T-helper 9 cell (primary cell): ENCODE data around the gene LRP4.
A peak's percentile ranks its signal among the peaks of the same experiment; 100 is the strongest.
"Not testable (repeated sequence)": the region's sequence is repeated elsewhere in the genome, so short reads cannot be mapped to it uniquely, and the experiment has no call there.

ENCODE experiments used
- DNase-seq: peaks from one replicate; pipeline ENCODE4 v3.0.0-alpha.2; 2020
- total RNA-seq, 2 donors: gene quantifications; one replicate each; lab custom pipeline; 2026; lab: John Stamatoyannopoulos, UW

Gene LRP4, protein sequence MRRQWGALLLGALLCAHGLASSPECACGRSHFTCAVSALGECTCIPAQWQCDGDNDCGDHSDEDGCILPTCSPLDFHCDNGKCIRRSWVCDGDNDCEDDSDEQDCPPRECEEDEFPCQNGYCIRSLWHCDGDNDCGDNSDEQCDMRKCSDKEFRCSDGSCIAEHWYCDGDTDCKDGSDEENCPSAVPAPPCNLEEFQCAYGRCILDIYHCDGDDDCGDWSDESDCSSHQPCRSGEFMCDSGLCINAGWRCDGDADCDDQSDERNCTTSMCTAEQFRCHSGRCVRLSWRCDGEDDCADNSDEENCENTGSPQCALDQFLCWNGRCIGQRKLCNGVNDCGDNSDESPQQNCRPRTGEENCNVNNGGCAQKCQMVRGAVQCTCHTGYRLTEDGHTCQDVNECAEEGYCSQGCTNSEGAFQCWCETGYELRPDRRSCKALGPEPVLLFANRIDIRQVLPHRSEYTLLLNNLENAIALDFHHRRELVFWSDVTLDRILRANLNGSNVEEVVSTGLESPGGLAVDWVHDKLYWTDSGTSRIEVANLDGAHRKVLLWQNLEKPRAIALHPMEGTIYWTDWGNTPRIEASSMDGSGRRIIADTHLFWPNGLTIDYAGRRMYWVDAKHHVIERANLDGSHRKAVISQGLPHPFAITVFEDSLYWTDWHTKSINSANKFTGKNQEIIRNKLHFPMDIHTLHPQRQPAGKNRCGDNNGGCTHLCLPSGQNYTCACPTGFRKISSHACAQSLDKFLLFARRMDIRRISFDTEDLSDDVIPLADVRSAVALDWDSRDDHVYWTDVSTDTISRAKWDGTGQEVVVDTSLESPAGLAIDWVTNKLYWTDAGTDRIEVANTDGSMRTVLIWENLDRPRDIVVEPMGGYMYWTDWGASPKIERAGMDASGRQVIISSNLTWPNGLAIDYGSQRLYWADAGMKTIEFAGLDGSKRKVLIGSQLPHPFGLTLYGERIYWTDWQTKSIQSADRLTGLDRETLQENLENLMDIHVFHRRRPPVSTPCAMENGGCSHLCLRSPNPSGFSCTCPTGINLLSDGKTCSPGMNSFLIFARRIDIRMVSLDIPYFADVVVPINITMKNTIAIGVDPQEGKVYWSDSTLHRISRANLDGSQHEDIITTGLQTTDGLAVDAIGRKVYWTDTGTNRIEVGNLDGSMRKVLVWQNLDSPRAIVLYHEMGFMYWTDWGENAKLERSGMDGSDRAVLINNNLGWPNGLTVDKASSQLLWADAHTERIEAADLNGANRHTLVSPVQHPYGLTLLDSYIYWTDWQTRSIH (N-terminal part only)
- total RNA-seq: 0 to 0.21 reads per million in 2 donors

DNA sequence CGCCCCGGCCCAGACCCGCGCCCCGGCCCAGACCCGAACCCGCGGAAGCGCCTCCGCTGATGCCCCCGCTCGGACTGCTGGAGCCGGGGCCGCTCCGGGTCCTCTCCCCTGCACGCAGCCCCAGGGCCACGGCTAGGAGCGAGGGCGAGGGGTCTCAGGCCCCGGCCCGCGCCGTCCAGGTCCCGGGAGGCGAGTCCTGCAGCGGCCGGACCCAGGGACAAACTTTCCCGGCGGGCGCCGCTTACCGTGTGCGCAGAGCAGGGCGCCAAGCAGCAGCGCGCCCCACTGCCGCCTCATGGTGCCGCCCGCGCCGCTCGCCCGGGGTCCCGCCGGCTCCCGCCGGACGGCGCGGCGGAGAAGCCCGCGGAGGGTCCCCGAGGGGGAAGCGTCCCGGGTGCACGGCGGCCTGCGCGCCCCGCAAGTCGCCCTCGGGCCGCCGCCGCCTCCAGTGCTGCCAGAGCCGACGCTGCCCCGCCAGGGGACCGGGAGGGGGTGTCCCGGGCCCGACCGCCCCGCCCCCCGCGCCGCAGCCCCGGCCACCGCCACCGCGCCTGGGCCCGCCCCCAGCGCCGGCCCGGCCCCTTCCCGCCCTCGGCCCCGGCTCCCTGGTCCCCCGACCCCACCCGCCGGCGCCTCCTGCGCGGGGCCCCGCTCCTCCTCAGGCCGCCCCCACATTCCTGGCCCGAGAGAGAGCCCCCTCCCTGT is at the start of gene LRP4:
TSS of gene LRP4 (minus strand) at position 468 of the 705 bp plus-strand sequence. CDS start at position 297, 171 bp downstream.
- DNase-seq: peak; percentile 31

DNA sequence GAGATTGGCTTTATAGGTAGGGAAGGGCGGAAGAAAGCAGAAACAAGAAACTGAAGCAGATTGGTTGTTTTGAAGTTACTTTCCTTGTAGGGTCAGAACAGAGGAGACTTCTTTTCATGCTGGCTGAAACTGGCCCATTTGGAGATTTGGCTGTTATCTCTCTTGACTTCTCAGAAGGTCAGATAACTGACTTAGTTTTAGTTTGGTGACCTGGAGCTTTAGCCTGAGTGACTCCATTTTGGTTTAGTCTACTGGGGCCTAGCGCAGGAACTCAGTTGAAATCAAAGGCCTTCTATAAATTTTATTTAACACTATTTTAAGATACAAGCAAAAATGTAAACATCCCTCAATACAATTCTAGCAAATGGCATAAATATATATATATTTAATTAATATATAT is 49.6 kb upstream of the LRP4 start:
- no peak for DNase-seq

DNA sequence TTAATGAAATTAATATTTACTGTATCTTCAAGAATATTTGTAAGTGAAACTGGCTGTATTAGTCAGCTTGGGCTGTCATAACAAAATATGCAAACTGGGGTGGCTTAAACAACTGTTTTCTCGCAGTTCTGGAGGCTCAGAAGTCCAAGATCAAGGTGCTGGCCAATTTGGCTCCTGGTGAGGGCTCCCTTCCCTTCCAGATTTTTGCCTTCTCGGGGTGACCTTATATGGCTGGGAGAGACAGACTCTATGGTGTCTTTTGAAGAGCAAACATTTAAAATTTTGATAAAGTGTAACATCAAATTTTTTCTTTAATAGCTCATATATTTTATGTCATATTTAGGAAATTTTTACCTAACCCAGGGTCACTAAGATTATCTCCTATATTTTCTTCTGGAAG is 48.4 kb upstream of the LRP4 start:
- no peak for DNase-seq

DNA sequence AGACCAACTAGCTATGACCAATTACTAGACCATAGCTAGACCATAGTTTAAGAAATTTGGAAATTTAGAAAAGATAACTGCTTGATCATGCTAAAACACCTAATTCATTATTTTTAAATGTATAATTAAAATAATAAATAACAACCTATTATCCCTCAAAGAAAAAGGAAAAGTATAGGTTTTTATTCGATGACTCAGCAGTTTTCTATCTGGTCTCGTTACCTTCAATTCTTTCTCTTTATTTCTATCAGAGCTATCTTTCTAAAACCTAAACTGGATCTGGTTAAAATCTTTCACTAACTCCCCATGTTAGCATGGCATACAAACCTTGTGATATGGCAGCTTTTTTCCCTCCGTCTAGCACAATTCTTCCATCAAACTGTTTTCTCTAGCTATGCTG is 45.5 kb upstream of the LRP4 start:
- no peak for DNase-seq

DNA sequence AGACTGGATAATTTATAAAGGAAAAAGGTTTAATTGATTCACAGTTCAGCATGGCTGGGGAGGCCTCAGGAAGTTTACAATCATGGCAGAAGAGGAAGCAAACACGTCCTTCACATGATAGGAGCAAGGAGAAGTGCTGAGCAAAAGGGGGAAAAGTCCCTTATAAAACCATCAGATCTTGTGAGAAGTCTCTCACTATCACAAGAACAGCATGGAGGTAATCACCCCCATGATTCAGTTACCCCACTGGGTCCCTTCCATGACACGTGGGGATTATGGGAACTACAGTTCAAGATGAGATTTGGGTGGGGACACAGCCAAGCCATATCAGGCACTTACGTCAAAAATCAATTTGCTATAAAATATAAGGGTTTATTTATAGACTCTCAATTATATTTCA is 43.5 kb upstream of the LRP4 start:
- DNase-seq: not testable (repeated sequence)

DNA sequence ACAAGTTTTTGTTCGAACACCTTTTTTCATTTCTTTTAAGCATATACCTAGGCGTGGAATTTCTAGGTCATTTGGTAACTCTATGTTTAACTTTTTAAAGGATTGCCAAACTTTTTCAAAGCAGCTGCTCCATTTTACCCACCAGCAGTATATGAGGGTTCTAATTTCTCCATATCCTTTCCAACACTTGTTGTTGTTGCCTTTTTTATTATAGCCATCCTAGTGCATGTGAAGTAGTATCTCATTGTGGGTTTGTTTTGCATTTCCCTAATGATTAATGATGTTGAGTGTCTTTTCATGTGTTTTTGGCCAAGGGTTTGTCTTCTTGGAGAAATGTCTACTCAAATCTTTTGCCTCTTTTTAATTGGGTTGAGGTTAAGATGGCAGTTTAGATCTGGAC is 42.7 kb upstream of the LRP4 start:
- no peak for DNase-seq

DNA sequence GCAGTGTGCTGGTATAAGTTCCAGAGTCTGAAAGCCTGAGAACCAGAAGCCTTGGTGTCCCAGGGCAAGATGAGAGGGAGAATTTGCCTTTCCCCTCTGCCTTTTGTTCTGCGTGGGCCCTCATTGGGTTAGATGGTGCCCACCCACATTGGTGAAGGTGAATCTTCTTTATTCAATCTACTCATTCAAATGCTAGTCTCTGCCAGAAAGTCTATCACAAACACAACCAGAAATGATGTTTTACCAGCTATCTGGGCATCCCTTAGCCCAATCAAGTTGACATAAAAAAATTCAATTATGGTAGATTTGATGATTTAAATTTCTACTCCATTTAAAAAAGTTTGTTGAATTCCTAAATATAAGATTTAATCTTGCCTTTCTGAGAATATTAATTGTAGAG is 40.4 kb upstream of the LRP4 start:
- no peak for DNase-seq

DNA sequence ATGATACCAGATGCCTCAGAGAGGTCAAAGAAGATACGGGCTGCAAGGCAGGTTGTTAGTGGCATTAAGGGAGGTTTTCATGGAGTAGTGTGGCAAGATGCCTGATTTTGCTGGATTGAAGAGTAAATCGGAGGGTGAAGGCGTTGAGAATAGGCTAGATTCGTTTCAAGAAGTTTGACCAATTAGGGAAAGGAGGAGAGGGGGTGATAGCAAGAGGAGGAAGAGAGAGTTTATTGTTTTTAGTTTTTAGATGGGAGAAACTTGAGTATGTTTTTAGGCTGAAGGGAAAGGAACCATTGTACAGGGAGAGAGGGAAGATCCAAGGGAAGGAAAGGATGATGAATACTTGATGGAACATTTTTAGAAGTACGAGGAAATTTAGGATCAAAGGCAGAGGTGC is 34.7 kb upstream of the LRP4 start:
- DNase-seq: no peak

DNA sequence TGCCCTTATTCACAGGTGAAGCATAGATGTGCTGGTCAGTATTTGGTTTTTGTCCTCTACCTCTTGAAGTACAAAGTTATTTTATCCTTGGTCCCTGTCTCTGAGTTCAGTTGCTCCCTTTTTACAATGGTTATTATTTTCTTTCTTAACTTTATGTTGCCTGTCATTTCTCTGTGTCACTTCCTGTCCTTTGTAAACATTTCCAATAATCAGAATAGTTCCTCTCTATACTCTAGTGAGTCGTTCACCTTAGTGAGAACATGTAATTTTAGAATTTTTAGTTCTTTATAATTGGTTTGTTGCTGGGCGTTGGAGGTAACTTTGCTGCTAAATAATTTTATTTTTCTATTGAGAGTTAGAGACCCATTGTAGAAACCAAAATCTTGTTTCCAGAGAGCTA is 34.2 kb upstream of the LRP4 start:
- DNase-seq: no peak

DNA sequence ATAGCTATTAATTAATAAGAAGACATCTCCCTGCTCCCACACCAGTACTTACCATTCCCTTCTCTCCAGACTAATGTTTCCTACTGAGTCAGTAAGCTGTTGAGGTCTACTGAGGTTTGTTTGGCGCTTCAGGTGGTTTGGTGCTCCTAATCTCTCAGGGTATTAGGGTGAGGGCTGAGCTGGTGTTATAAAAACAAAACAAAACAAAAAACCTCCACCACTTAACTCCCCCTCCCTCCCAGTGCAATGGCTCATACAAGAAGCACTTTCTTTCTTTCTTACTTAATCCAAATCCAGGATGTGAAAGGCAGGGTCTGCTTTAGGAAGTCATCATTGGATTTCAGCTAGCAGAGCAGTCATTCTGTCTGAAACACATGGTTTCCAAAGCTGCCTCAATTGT is 33.5 kb upstream of the LRP4 start:
- no peak for DNase-seq

DNA sequence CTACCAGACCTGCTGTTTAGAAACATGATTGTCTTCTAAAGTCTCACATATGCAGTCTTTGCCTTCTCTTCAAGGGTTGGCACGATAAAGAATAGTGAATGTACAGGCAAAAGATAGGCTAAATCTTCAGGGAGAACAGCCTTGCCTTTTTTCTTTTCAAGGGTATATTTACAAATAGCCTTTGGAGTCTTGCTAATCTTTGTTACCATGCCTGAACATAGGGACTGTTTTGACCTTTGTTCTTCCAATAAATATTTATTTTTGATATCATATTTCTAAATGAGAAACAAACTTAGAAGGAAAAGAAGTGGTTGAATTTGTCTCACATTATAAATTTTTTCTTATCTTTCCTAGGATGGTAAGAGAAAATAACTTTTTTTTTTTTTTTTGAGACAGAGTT is 30.9 kb upstream of the LRP4 start:
- DNase-seq: no peak

DNA sequence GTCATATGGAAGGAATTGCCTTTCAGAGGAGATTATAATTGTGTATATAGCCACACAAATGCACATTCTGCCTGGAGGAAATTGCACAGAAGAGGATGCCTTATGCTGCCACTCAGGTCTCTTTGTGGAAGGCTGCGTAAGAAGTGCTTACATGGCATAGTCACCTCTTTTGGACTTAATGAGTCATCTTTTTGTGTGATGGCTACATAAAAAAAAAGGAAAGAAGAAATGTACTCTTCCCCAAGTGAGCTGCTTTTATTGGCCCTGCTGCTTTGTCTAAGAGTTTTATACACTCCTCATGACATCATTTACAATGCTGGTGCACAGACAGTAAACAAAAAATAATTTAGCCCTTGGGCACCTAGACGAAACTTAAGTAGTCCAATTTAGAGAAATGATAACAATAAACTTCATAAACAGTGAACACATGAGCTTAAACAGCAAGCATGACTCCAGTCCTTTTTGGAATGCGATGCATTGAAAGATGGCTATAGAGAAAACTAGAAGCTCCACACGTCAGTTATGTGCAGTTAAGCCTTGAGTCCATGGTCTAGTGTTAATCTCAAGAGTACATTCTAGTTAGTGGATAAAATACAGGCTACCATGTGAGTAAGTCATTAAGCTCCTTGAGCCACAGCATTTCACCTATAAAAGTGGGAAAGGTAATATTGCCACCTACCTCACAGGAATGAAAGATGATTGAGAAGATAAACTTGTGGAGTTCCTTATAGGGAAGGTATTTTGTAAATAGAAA is 30.2 kb upstream of the LRP4 start:
- DNase-seq: no peak

DNA sequence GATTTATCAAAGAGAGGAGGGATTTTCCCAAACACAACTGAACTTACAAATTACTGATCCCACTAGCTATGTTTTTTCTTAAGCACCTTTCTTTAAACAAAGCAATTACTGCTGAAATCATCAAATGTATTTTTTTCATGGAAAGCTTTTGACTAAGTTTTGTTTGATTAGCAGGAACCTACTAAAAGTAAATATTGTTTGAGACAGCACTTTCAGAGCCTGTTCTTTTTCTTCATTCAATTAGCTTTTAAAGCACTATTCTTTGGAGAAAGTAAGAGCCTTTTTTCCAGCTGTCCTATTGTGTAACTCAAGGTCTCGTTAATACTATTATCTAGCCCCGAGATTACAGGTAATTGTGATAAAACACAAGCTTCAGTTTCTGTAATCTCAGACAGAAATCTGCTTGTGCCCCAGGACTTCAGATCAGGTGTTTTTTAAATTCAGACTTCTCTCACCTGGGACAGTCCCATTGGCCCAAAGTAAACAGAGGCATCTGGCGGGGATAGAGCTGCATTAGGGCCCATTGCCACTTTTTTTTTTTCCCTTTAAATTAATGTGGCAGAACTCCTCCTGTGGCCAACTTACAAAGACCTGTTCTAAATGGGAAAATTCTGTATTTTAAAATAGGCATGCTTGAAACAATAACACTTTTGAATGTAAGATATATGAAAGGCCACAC is 29.2 kb upstream of the LRP4 start:
- DNase-seq: no peak

DNA sequence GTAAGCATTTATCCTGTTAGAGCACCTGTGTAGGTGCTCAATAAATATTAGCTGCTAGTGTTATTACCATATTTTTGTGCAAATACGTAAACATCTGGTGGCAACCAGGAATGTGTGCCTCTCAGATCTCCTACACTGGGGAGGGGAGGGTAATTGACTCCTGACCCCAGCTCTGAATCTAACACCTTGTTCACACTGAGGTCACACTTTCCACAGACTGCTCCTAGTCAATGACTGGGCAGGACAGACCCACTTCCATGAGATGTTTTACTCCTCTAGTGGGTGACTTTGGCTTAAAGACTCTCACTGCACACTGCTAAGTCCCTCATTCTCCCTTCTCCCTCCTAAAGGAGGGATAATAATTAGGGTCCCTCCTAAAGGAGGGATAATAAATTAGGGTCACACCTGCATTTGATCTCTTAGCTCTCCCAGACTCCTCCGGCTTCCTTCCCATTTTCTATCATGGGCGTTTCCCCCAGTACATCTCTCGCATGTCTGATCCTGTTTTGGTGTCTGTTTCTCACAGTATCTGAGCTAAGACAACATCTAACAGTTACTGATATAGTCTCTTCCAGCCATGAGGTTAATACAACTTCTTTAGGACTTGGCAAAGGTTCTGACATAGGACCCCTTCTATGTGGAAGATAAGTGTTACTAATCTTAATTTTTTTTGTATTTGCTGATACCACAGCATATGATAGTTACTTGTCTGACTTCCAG is 26.2 kb upstream of the LRP4 start:
- no peak for DNase-seq

DNA sequence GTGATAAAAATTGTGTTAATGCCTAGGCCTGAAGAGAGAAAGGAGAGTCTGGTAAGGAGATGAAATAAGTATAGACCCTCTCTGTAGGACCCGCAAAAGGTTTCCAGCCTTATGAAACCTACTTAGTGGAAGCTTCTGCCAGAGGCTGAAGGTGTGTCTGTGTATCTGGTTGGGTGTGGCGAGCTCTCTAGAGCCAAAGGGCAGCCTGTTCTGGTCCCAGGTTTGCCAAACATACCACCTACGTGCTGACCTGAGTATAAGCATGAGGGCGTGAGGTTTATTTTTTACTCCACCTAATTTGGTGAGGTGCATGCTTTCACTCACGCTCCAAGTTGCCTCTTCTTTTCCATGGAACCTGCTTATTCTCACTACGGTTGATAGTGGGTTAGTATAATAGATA is 23.8 kb upstream of the LRP4 start:
- no peak for DNase-seq

DNA sequence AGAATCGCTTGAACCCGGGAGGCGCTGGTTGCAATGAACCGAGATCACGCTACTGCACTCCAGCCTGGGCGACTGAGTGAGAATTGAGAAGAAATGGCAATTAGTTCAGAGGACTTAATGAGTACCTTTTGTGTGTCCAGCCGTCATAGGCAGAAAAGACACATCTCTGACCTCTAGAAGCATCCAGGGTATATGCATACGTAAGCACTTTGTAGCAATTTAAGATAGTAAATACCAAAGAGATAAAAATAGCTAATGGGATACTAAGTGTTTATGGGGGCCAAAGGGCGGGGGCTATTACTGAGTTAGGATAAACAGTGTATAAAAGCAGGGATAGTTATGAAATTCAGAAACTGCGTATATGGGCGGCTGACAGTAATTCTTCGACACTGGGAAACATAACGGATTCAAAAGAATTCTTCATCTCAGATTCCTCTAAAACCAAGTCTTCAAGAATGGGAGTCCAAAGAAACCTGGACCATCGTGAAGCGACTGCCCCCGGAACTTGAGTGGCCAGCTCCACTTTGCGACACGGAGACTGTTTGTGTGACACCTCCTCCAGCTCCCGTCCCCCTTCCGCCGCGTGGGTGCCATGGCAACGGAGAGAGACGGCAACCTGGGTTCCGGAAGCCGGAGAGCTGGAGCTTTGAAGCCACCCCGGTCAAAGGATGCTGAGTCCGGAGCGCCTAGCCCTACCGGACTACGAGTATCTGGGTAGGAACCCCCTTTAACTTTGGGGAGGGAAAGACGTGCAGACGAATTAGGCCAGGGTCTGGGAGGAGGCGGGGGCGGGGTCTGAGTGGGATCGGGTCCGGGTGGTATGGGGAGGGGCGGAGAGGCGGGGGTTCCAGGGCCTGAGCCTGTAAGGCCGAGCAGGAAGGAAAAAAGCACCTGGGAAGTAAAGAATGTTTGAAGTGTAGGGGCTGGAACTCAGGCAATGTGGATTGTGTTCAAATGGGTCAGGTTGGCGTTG is 18.1 kb upstream of the LRP4 start, which contains the start of gene CSTPP1:
TSS of gene CSTPP1 (plus strand) at position 624 of the 973 bp plus-strand sequence. CDS start at position 669, 45 bp downstream.
- DNase-seq: peak; percentile 91

DNA sequence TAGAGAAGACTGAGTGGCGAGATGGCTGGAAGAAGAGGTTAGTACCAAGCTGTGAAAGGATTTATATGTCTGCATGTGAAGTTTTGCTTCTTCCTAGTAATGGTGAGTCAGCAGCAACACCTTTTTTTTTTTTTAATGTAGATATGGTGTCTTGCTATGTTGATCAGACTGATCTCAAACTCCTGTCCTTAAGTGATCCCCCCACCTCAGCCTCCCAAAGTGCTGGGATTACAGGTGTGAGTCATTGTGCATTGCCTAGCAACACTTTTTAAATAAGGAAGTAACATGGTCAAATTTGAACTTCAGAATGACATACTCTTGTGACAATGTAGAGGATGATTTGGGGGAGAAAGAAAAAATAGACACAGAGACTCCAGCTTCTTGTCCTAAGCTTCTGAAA is 11.7 kb upstream of the LRP4 start:
- DNase-seq: no peak

DNA sequence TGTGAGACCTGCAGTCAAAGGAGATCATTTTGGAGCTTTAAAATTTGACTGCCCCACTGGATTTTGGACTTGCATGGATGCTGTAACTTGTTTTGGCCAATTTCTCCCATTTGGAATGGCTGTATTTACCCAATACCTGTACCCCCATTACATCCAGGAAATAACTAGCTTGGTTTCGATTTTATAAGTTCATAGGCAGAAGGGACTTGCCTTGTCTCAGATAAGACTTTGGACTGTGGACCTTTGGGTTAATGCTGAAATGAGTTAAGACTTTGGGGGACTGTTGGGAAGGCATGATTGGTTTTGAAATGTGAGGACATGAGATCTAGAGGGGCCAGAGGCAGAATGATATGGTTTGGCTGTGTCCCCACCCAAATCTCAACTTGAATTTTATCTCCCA is 10.4 kb upstream of the LRP4 start:
- DNase-seq: not testable (repeated sequence)

DNA sequence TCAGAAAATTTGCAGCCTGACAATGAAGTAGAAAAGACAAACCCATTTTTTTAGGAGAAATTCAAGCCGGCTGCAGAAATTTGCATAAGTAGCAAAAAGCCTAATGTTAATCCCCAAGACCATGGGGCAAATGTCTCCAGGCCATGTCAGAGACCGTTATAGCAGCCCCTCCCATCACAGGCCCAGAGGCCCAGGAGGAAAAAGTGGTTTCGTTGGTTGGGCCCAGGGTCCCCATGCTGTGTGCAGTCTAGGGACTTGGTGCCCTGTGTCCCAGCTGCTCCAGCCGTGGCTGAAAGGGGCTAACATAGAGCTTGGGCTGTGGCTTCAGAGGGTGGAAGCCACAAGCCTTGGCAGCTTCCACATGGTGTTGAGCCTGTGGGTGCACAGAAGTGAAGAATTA is 9.6 kb upstream of the LRP4 start:
- not testable (repeated sequence) for DNase-seq
